ENCODE data around the gene PLEKHA5. TPM values are rescaled to one million over a fixed set of nuclear protein-coding genes. Genes with fewer than 3 reads are reported as not detected.

The PLEKHA5 gene
- total RNA-seq, 1 donor from 2014 or later, result 15.8 TPM

- no peak for ATAC-seq
These were observed 68.7 kb downstream of the PLEKHA5 start for GRCh38 chr12:19198272-19198671.

GRCh38 chr12:19199332-19199731 lies 69.8 kb downstream of the PLEKHA5 start:
- no peak for DNase-seq (ENCODE audit: low spot score)
- no peak for ATAC-seq

More at GRCh38 chr12:19198272-19198671, 68.7 kb downstream of the PLEKHA5 start:
- no peak for DNase-seq (ENCODE audit: low spot score)

- DNase-seq (ENCODE audit: low spot score) (no peak), ATAC-seq (no peak)
These were observed 70.7 kb downstream of the PLEKHA5 start for GRCh38 chr12:19200261-19200660.

- DNase-seq (ENCODE audit: low spot score), result no peak
- peak; percentile 31 for ATAC-seq
These were observed 72.1 kb downstream of the PLEKHA5 start for GRCh38 chr12:19201661-19202060.

GRCh38 chr12:19203013-19203412 lies 73.5 kb downstream of the PLEKHA5 start:
- ATAC-seq (no peak), DNase-seq (ENCODE audit: low spot score) (no peak)

GRCh38 chr12:19203539-19204506 lies 74.3 kb downstream of the PLEKHA5 start:
- no peak for ATAC-seq
- DNase-seq (ENCODE audit: low spot score), result no peak

- ATAC-seq (no peak), DNase-seq (ENCODE audit: low spot score) (no peak)
These were observed 75.6 kb downstream of the PLEKHA5 start for GRCh38 chr12:19205120-19205519.

- no peak for ATAC-seq
- no peak for DNase-seq (ENCODE audit: low spot score)
These were observed 77.1 kb downstream of the PLEKHA5 start for GRCh38 chr12:19206493-19207077.

GRCh38 chr12:19208456-19208855 lies 78.9 kb downstream of the PLEKHA5 start:
- DNase-seq (ENCODE audit: low spot score) (no peak), ATAC-seq (no peak)

GRCh38 chr12:19209661-19210060 lies 80.1 kb downstream of the PLEKHA5 start:
- ATAC-seq, result no peak

GRCh38 chr12:19211802-19212201 lies 82.3 kb downstream of the PLEKHA5 start:
- no peak for ATAC-seq
- DNase-seq (ENCODE audit: low spot score), result no peak

More at GRCh38 chr12:19209661-19210060, 80.1 kb downstream of the PLEKHA5 start:
- DNase-seq (ENCODE audit: low spot score), result no peak

- ATAC-seq (no peak), DNase-seq (ENCODE audit: low spot score) (no peak)
These were observed 82.7 kb downstream of the PLEKHA5 start for GRCh38 chr12:19212245-19212644.

GRCh38 chr12:19214020-19214419 lies 84.5 kb downstream of the PLEKHA5 start:
- ATAC-seq, result no peak
- DNase-seq (ENCODE audit: low spot score), result no peak

- DNase-seq (ENCODE audit: low spot score), result no peak
- no peak for ATAC-seq
These were observed 85.6 kb downstream of the PLEKHA5 start for GRCh38 chr12:19215115-19215514.

GRCh38 chr12:19217446-19217845 lies 87.9 kb downstream of the PLEKHA5 start:
- ATAC-seq, result no peak
- DNase-seq (ENCODE audit: low spot score), result no peak

- DNase-seq (ENCODE audit: low spot score) (no peak), ATAC-seq (no peak)
These were observed 90.7 kb downstream of the PLEKHA5 start for GRCh38 chr12:19220205-19220604.

GRCh38 chr12:19220852-19221466 lies 91.4 kb downstream of the PLEKHA5 start:
- no peak for ATAC-seq
- no peak for DNase-seq (ENCODE audit: low spot score)

- ATAC-seq (no peak), DNase-seq (ENCODE audit: low spot score) (no peak)
These were observed 93.0 kb downstream of the PLEKHA5 start for GRCh38 chr12:19222558-19222957.

GRCh38 chr12:19223018-19223417 lies 93.5 kb downstream of the PLEKHA5 start:
- no peak for ATAC-seq
- DNase-seq (ENCODE audit: low spot score), result no peak

- ATAC-seq (no peak), DNase-seq (ENCODE audit: low spot score) (no peak)
These were observed 94.2 kb downstream of the PLEKHA5 start for GRCh38 chr12:19223695-19224094.

- no peak for DNase-seq (ENCODE audit: low spot score)
- no peak for ATAC-seq
These were observed 95.2 kb downstream of the PLEKHA5 start for GRCh38 chr12:19224746-19225145.

Data from left lobe of liver (tissue), 2 donors.